HG03108 (cell line): ENCODE data around the gene ST8SIA4.
"Not testable (repeated sequence)": the region's sequence is repeated elsewhere in the genome, so short reads cannot be mapped to it uniquely, and the experiment has no call there.

ENCODE experiments used
- ATAC-seq: cut with Tn5 transposase; IDR thresholded peaks from one replicate; pipeline ENCODE4 v1.9.1; 2021; ENCODE audit warnings: moderate library complexity; ENCODE audit not compliant: unreplicated experiment

The ST8SIA4 gene

GRCh38 chr5:100788417-100788816 is 114.7 kb downstream of the ST8SIA4 start:
- ATAC-seq: peak; percentile 36

- ATAC-seq: peak; percentile 86
These were observed 115.4 kb downstream of the ST8SIA4 start for GRCh38 chr5:100787648-100788047.

GRCh38 chr5:100785536-100785935 is 117.5 kb downstream of the ST8SIA4 start:
- ATAC-seq: not testable (repeated sequence)

GRCh38 chr5:100780376-100780870 is 122.7 kb downstream of the ST8SIA4 start:
- peak; percentile 60 for ATAC-seq

GRCh38 chr5:100779669-100780375 is 123.3 kb downstream of the ST8SIA4 start:
- ATAC-seq: peak; percentile 31

GRCh38 chr5:100777680-100778300 is 125.3 kb downstream of the ST8SIA4 start:
- ATAC-seq: peak; percentile 73

- ATAC-seq: no peak
These were observed 127.6 kb downstream of the ST8SIA4 start for GRCh38 chr5:100775533-100775855.

- no peak for ATAC-seq
These were observed 130.5 kb downstream of the ST8SIA4 start for GRCh38 chr5:100772548-100772947.

GRCh38 chr5:100772006-100772405 is 131.1 kb downstream of the ST8SIA4 start:
- ATAC-seq: no peak

- ATAC-seq: no peak
These were observed 131.9 kb downstream of the ST8SIA4 start for GRCh38 chr5:100771181-100771580.

- no peak for ATAC-seq
These were observed 134.9 kb downstream of the ST8SIA4 start for GRCh38 chr5:100768221-100768620.

GRCh38 chr5:100762995-100763394 is 140.1 kb downstream of the ST8SIA4 start:
- ATAC-seq: no peak

GRCh38 chr5:100762108-100762507 is 141.0 kb downstream of the ST8SIA4 start:
- no peak for ATAC-seq

- ATAC-seq: no peak
These were observed 141.9 kb downstream of the ST8SIA4 start for GRCh38 chr5:100761192-100761591.

GRCh38 chr5:100760688-100761087 is 142.4 kb downstream of the ST8SIA4 start:
- ATAC-seq: no peak

GRCh38 chr5:100758780-100759179 is 144.3 kb downstream of the ST8SIA4 start:
- ATAC-seq: no peak

- ATAC-seq: no peak
These were observed 144.8 kb downstream of the ST8SIA4 start for GRCh38 chr5:100758306-100758705.

GRCh38 chr5:100757618-100758017 is 145.5 kb downstream of the ST8SIA4 start:
- ATAC-seq: no peak
